GM23338 (cell line): ENCODE measurements around the gene IKZF3. TPM values are rescaled to one million over a fixed set of nuclear protein-coding genes. Genes with fewer than 3 reads are reported as not detected.

Experiments
- ATAC-seq: fragments of 200-7000 bp; cut with Tn5 transposase; 3 replicates; pipeline ENCODE4 v1.9.1; 2020
- DNase-seq: peaks from one replicate; pipeline ENCODE4 v3.0.0-alpha.2; 2015; ENCODE audit warnings: low spot score
- H2AFZ ChIP-seq: fragments of 200-600 bp; sonication (generic); 2 replicates; pipeline ENCODE4 v1.8.0; 2016; ENCODE audit warnings: antibody characterized with exemption, mild to moderate bottlenecking, moderate library complexity
- H3F3A ChIP-seq: fragments of 200-600 bp; sonication (generic); replicated peaks from 2 replicates; pipeline ENCODE4 v1.8.0; 2017; ENCODE audit warnings: antibody characterized with exemption, mixed run types, low read depth
- H3K27ac ChIP-seq: fragments of 200-600 bp; sonication (generic); 2 replicates; pipeline ENCODE4 v1.6.1; 2016; ENCODE audit warnings: low read depth
- H3K27me3 ChIP-seq: fragments of 200-600 bp; sonication (generic); 2 replicates; pipeline ENCODE4 v1.8.0; 2016; ENCODE audit warnings: mild to moderate bottlenecking, mixed run types, moderate library complexity; ENCODE audit not compliant: insufficient read depth
- H3K36me3 ChIP-seq: fragments of 200-600 bp; sonication (generic); 2 replicates; pipeline ENCODE4 v1.8.0; 2016; ENCODE audit warnings: mild to moderate bottlenecking; ENCODE audit not compliant: insufficient read depth
- H3K4me1 ChIP-seq: fragments of 200-600 bp; sonication (generic); 2 replicates; pipeline ENCODE4 v1.8.0; 2016; ENCODE audit warnings: mild to moderate bottlenecking, moderate library complexity; ENCODE audit not compliant: insufficient read depth
- H3K4me2 ChIP-seq: fragments of 200-600 bp; sonication (generic); 2 replicates; pipeline ENCODE4 v1.7.1; 2017; ENCODE audit warnings: mixed run types
- H3K4me3 ChIP-seq: fragments of 200-600 bp; sonication (generic); 2 replicates; pipeline ENCODE4 v1.6.1; 2016; ENCODE audit warnings: mixed run types
- H3K79me2 ChIP-seq: fragments of 200-600 bp; sonication (generic); replicated peaks from 2 replicates; pipeline ENCODE4 v1.8.0; 2017; ENCODE audit warnings: mild to moderate bottlenecking; ENCODE audit not compliant: insufficient read depth
- H3K9me2 ChIP-seq: fragments of 200-600 bp; sonication (generic); 2 replicates; pipeline ENCODE4 v1.8.0; 2017; ENCODE audit not compliant: insufficient read depth
- H4K20me1 ChIP-seq: fragments of 200-600 bp; sonication (generic); replicated peaks from 2 replicates; pipeline ENCODE4 v1.8.0; 2017; ENCODE audit warnings: mild to moderate bottlenecking; ENCODE audit not compliant: insufficient read depth
- H3K27ac Mint-ChIP-seq: 2 replicates; pipeline ENCODE4 v1.8.0; 2020; ENCODE audit warnings: inconsistent platforms, mild to moderate bottlenecking, moderate library complexity, mixed read lengths
- H3K27me3 Mint-ChIP-seq: 3 replicates; pipeline ENCODE4 v1.8.0; 2022; ENCODE audit warnings: low read depth, mild to moderate bottlenecking, moderate library complexity, mixed read lengths, inconsistent platforms; ENCODE audit not compliant: insufficient read depth, poor library complexity
- H3K36me3 Mint-ChIP-seq: 3 replicates; pipeline ENCODE4 v1.8.0; 2021; ENCODE audit warnings: low read depth, mild to moderate bottlenecking, inconsistent platforms, moderate library complexity, mixed read lengths
- H3K4me1 Mint-ChIP-seq: 3 replicates; pipeline ENCODE4 v1.8.0; 2020; ENCODE audit warnings: mild to moderate bottlenecking, inconsistent platforms, mixed read lengths
- H3K4me3 Mint-ChIP-seq: 3 replicates; pipeline ENCODE4 v1.8.0; 2021; ENCODE audit warnings: moderate library complexity, mild to moderate bottlenecking, inconsistent platforms, mixed read lengths
- H3K9me3 Mint-ChIP-seq: 3 replicates; pipeline ENCODE4 v1.8.0; 2020; ENCODE audit warnings: moderate library complexity, mild to moderate bottlenecking, inconsistent platforms, mixed read lengths
- CREB1 ChIP-seq: fragments of 250-450 bp; sonication (Bioruptor Pico); IDR thresholded peaks from 2 replicates; pipeline ENCODE4 v1.5.0; 2020; ENCODE audit warnings: low read depth, mild to moderate bottlenecking, moderate library complexity
- CTCF ChIP-seq, 2 experiments: fragments of 200-600 bp in 1 of 2; sonication (generic) in 1 of 2; conservative IDR thresholded peaks; 2 replicates each; pipeline versions ENCODE4 v1.5.1 to v1.6.1; 2016 to 2017; ENCODE audit warnings: antibody characterized with exemption in 2 of 2, low read depth in 2 of 2, mild to moderate bottlenecking in 2 of 2, moderate library complexity in 1 of 2
- EZH2 ChIP-seq: fragments of 200-600 bp; sonication (generic); IDR thresholded peaks from one replicate; pipeline ENCODE4 v1.8.0; 2017; ENCODE audit warnings: antibody characterized with exemption, mild to moderate bottlenecking, low read depth; ENCODE audit not compliant: unreplicated experiment
- EZH2phosphoT487 ChIP-seq: fragments of 200-600 bp; sonication (generic); IDR thresholded peaks from one replicate; pipeline ENCODE4 v1.8.1; 2018; ENCODE audit warnings: antibody characterized with exemption; ENCODE audit not compliant: unreplicated experiment
- JUNB ChIP-seq: IDR thresholded peaks from one replicate; pipeline ENCODE4 v1.6.1; 2016; ENCODE audit warnings: antibody characterized with exemption; ENCODE audit not compliant: unreplicated experiment
- NANOG ChIP-seq: IDR thresholded peaks from 2 replicates; pipeline ENCODE4 v1.6.1; 2016; ENCODE audit warnings: antibody characterized with exemption, borderline replicate concordance
- POLR2AphosphoS5 ChIP-seq: IDR thresholded peaks from 2 replicates; pipeline ENCODE4 v1.6.1; 2016; ENCODE audit warnings: antibody characterized with exemption, low read depth
- REST ChIP-seq: IDR thresholded peaks from one replicate; pipeline ENCODE4 v1.6.1; 2018; ENCODE audit warnings: antibody characterized with exemption; ENCODE audit not compliant: unreplicated experiment
- STAT1 ChIP-seq: IDR thresholded peaks from one replicate; pipeline ENCODE4 v1.6.1; 2016; ENCODE audit warnings: antibody characterized with exemption; ENCODE audit not compliant: unreplicated experiment
- ZNF114 ChIP-seq: fragments of 250-450 bp; sonication (Bioruptor Pico); IDR thresholded peaks from 2 replicates; pipeline ENCODE4 v1.5.0; 2020; ENCODE audit warnings: mild to moderate bottlenecking, moderate library complexity
- ZNF331 ChIP-seq: fragments of 250-450 bp; sonication (Bioruptor Pico); IDR thresholded peaks from 2 replicates; pipeline ENCODE4 v1.5.0; 2020; ENCODE audit warnings: low read depth, mild to moderate bottlenecking, moderate library complexity
- ZNF462 ChIP-seq: fragments of 250-450 bp; sonication (Bioruptor Pico); IDR thresholded peaks from 2 replicates; pipeline ENCODE4 v1.5.0; 2020; ENCODE audit warnings: mild to moderate bottlenecking, moderate library complexity
- polyA plus RNA-seq: library from polyadenylated mRNA; unstranded; fragments of >200 nt; fragmentation: Nextera tagmentation; extraction: Ambion mirVana; gene quantifications from 2 replicates; pipeline ENCODE4 v1.2.1, GENCODE V29; 2016
- total RNA-seq: library from RNA; depleted of rRNA; stranded (reverse); fragments of >200 nt; shearing (Covaris generic); gene quantifications from 2 replicates; pipeline ENCODE4 v1.2.3, GENCODE V29; 2014
- TF ChIP-seq, protein P1 (sequence below): IDR thresholded peaks from 2 replicates; pipeline ENCODE4 v1.6.1; 2016; ENCODE audit warnings: antibody characterized with exemption

IKZF3 gene
- total and polyA plus RNA-seq, 2 experiments from 2014 or later, result 0.11 to 0.76 TPM

DNA sequence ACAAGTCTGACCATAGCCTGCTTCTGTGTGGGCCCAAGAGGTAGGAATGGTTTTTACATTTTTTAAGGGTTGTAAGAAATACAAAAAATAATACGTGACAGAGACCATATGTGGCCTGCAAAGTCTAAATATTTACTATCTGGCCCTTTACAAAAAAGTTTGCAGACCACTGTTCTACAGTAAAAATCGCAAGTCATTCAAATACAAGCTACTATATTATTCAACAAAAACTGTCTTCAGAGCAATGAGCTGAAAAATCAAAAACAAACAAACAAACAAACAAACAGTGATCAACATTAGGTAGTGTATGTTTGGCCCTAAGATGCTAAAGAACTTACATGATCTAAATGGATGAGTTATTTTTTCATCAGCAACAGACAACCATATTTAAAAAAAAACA, 32.5 kb downstream of the IKZF3 start:
- H3K9me3 Mint-ChIP-seq, result peaks cover 3% of the 10 kb centered on the region; the same call in 2 of the 3 replicates
- Histone ChIP-seq H3K27ac (no peak overlapping the region), H3K9me2 (peaks cover 5% of the 10 kb centered on the region; the same call in 1 of the 2 replicates), H3K4me1 (no peaks in the 10 kb centered on the region), H3K4me3 (no peak overlapping the region), H3K27me3 (no peaks in the 10 kb centered on the region), H3K4me2 (no peak overlapping the region), H3K36me3 (no peaks in the 10 kb centered on the region), H3K79me2 (no peaks in the 10 kb centered on the region), H2AFZ (no peak overlapping the region), H3F3A (no peaks in the 10 kb centered on the region), H4K20me1 (no peaks in the 10 kb centered on the region)
- peaks cover 9% of the 10 kb centered on the region for H3K27me3 Mint-ChIP-seq
- H3K4me3 Mint-ChIP-seq, result no peak overlapping the region
- TF ChIP-seq EZH2 (no peak), EZH2phosphoT487 (no peak), POLR2AphosphoS5 (no peak), CREB1 (CRISPR knock-in tag) (no peak), REST (no peak), NANOG (no peak), JUNB (no peak), ZNF331 (no peak), STAT1 (no peak), ZNF114 (CRISPR knock-in tag) (no peak), ZNF462 (no peak), CTCF (conservative IDR thresholded peaks at IDR 0.05; ENCODE audit: low read depth in 2 of 2) (no peak)
- TF ChIP-seq, protein P1, sequence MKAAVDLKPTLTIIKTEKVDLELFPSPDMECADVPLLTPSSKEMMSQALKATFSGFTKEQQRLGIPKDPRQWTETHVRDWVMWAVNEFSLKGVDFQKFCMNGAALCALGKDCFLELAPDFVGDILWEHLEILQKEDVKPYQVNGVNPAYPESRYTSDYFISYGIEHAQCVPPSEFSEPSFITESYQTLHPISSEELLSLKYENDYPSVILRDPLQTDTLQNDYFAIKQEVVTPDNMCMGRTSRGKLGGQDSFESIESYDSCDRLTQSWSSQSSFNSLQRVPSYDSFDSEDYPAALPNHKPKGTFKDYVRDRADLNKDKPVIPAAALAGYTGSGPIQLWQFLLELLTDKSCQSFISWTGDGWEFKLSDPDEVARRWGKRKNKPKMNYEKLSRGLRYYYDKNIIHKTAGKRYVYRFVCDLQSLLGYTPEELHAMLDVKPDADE, result no peak
- H3K4me1 Mint-ChIP-seq, result no peaks in the 10 kb centered on the region
- DNase-seq (no peak), ATAC-seq (no peak)
- no peaks in the 10 kb centered on the region for H3K36me3 Mint-ChIP-seq
- H3K27ac Mint-ChIP-seq, result no peak overlapping the region
